Peyer's patch (tissue), 4 donors: ENCODE data around the gene FOXP4.

ENCODE experiments used
- CTCF ChIP-seq, 6 experiments: fragments of 450-650 bp in 4 of 6; fragments of 200-600 bp in 2 of 6; sonication (generic) in 1 of 6; IDR thresholded peaks; one replicate each; pipeline ENCODE4 v1.5.1; 2017 to 2019; ENCODE audit warnings: antibody characterized with exemption in 6 of 6, mild to moderate bottlenecking in 3 of 6, moderate library complexity in 1 of 6
- POLR2A ChIP-seq, 2 donors: fragments of 450-650 bp; IDR thresholded peaks; one replicate each; pipeline ENCODE4 v1.5.1; 2017; ENCODE audit warnings: antibody characterized with exemption in 2 of 2, mild to moderate bottlenecking in 2 of 2, moderate library complexity in 2 of 2

GRCh38 chr6:41595166-41595565 lies 49.0 kb downstream of the FOXP4 start:
- TF ChIP-seq CTCF (IDR thresholded peaks at IDR 0.05) (no peak), POLR2A (IDR thresholded peaks at IDR 0.05) (no peak)
